Measurements from ENCODE around the gene GRAMD4. TPM values are rescaled to one million over a fixed set of nuclear protein-coding genes. Genes with fewer than 3 reads are reported as not detected.

Gene GRAMD4
- polyA plus RNA-seq, 1 of the 3 experiments (the other 2 are of a cell fraction) = 15.5 TPM

- Histone ChIP-seq H3K79me2 (ENCODE audit: insufficient read depth) (no peaks in the 10 kb centered on the region), H3K27me3 (ENCODE audit: insufficient read depth) (no peaks in the 10 kb centered on the region), H4K20me1 (ENCODE audit: insufficient read depth) (no peaks in the 10 kb centered on the region), H2AFZ (ENCODE audit: low read depth) (no peak overlapping the region), H3F3A (replicated peaks; ENCODE audit: insufficient read depth) (no peaks in the 10 kb centered on the region), H3K4me1 (ENCODE audit: control insufficient read depth in 1 of 2, insufficient read depth in 2 of 2, low read depth in 1 of 2, low read length in 1 of 2) (peaks cover 0 to 4% of the 10 kb centered on the region in 2 experiments; a peak in 1 of 4 replicates), H3K9me3 (no peaks in the 10 kb centered on the region), H3K9ac (no peak overlapping the region), H3K27ac (ENCODE audit: low read depth in 2 of 2, low read length in 1 of 2) (no peak overlapping the region), H3K4me2 (no peak overlapping the region), H3K9me2 (no peaks in the 10 kb centered on the region), H3K4me3 (ENCODE audit: low read depth in 2 of 2, low read length in 1 of 2) (no peak overlapping the region), H3K36me3 (replicated peaks in 1 of 2; ENCODE audit: control insufficient read depth in 1 of 2, insufficient read depth in 2 of 2, low read length in 1 of 2) (peaks cover 0 to 22% of the 10 kb centered on the region in 2 experiments)
- TF ChIP-seq TEAD4 (IDR thresholded peaks at IDR 0.05; ENCODE audit: borderline replicate concordance, insufficient read depth) = no peak
- TF ChIP-seq ELF1 (IDR thresholded peaks at IDR 0.05) = no peak
- no peak for TF ChIP-seq GABPA (IDR thresholded peaks at IDR 0.05; ENCODE audit: low read depth)
- TF ChIP-seq NFIC (IDR thresholded peaks at IDR 0.05; ENCODE audit: borderline replicate concordance) = no peak
- TF ChIP-seq PBX3 (IDR thresholded peaks at IDR 0.05) = no peak
- TF ChIP-seq EZH2phosphoT487 (IDR thresholded peaks at IDR 0.05; ENCODE audit: borderline replicate concordance, low read depth) = no peak
- ChIA-PET POLR2A (no interaction called here), CTCF (interaction anchor here (2.0 to 5.8 kb wide), 3 partner anchors 9 to 105 kb away, joined by 7 to 76 read pairs (median 12); no protein-coding TSS in a partner anchor)
- 85% methylated on average over 6 of the region's 9 CpGs for WGBS (ENCODE audit: low lambda C conversion rate)
- DNase-seq = no peak
Observed at GRCh38 chr22:46669201-46669600, 49.0 kb downstream of the GRAMD4 start.

- ChIA-PET POLR2A (interaction anchor here (1.1 kb wide), 1 partner anchor 10 kb away, joined by 3 read pairs; no protein-coding TSS in a partner anchor), CTCF (interaction anchor here (0.6 to 5.8 kb wide), 7 partner anchors 10 to 317 kb away, joined by 3 to 76 read pairs (median 4); no protein-coding TSS in a partner anchor)
- Histone ChIP-seq H3K36me3 (replicated peaks in 1 of 2; ENCODE audit: control insufficient read depth in 1 of 2, insufficient read depth in 2 of 2, low read length in 1 of 2) (peaks cover 0 to 14% of the 10 kb centered on the region in 2 experiments), H3K4me1 (ENCODE audit: control insufficient read depth in 1 of 2, insufficient read depth in 2 of 2, low read depth in 1 of 2, low read length in 1 of 2) (no peaks in the 10 kb centered on the region; a peak in 1 of 4 replicates), H4K20me1 (ENCODE audit: insufficient read depth) (no peaks in the 10 kb centered on the region), H3K27ac (ENCODE audit: low read depth in 2 of 2, low read length in 1 of 2) (no peak overlapping the region), H3K4me3 (ENCODE audit: low read depth in 2 of 2, low read length in 1 of 2) (no peak overlapping the region), H3K79me2 (ENCODE audit: insufficient read depth) (no peaks in the 10 kb centered on the region), H3K9me2 (no peaks in the 10 kb centered on the region), H3K4me2 (no peak overlapping the region), H3K27me3 (ENCODE audit: insufficient read depth) (no peaks in the 10 kb centered on the region), H2AFZ (ENCODE audit: low read depth) (no peak overlapping the region), H3F3A (replicated peaks; ENCODE audit: insufficient read depth) (no peaks in the 10 kb centered on the region), H3K9me3 (no peaks in the 10 kb centered on the region), H3K9ac (no peak overlapping the region)
- WGBS (ENCODE audit: low lambda C conversion rate) = 94% methylated on average over 14 of the region's 17 CpGs
- DNase-seq = no peak
- no peak for TF ChIP-seq GABPA (IDR thresholded peaks at IDR 0.05; ENCODE audit: low read depth)
- no peak for TF ChIP-seq MEF2A (IDR thresholded peaks at IDR 0.05; ENCODE audit: borderline replicate concordance, low read depth)
- no peak for TF ChIP-seq MAX (IDR thresholded peaks at IDR 0.05; ENCODE audit: low read depth)
- TF ChIP-seq EZH2phosphoT487 (IDR thresholded peaks at IDR 0.05; ENCODE audit: borderline replicate concordance, low read depth) = no peak
- TF ChIP-seq USF2 (IDR thresholded peaks at IDR 0.05; ENCODE audit: borderline replicate concordance, low read depth, low read length) = no peak
- no peak for TF ChIP-seq POLR2AphosphoS5 (IDR thresholded peaks at IDR 0.05; ENCODE audit: low read depth, low read length)
- TF ChIP-seq RAD21 (IDR thresholded peaks at IDR 0.05; ENCODE audit: low read length) = no peak
- no peak for TF ChIP-seq NFIC (IDR thresholded peaks at IDR 0.05; ENCODE audit: borderline replicate concordance)
- no peak for TF ChIP-seq IRF3 (IDR thresholded peaks at IDR 0.05; ENCODE audit: low read depth, low read length)
- TF ChIP-seq SIN3A (IDR thresholded peaks at IDR 0.05; ENCODE audit: borderline replicate concordance, low read depth, low read length) = no peak
- no peak for TF ChIP-seq TCF12 (IDR thresholded peaks at IDR 0.05)
- no peak for TF ChIP-seq RXRA (IDR thresholded peaks at IDR 0.05; ENCODE audit: borderline replicate concordance, low read depth)
- TF ChIP-seq NRF1 (IDR thresholded peaks at IDR 0.05; ENCODE audit: low read depth, low read length) = no peak
- no peak for TF ChIP-seq RCOR1 (IDR thresholded peaks at IDR 0.05; ENCODE audit: low read length)
Observed at GRCh38 chr22:46671824-46672432, 51.7 kb downstream of the GRAMD4 start.

Data from SK-N-SH (cell line).